Loucy (cell line): ENCODE results near the gene MMP2.

Experiments used
- CTCF ChIP-seq: fragments of 200-600 bp; sonication (generic); conservative IDR thresholded peaks from 2 replicates; pipeline ENCODE4 v1.5.1; 2014; ENCODE audit warnings: mild to moderate bottlenecking, antibody characterized with exemption, low read length
- EZH2phosphoT487 ChIP-seq: fragments of 200-600 bp; IDR thresholded peaks from 2 replicates; pipeline ENCODE4 v1.6.1; 2018; ENCODE audit warnings: antibody characterized with exemption, mild to moderate bottlenecking, moderate library complexity, borderline replicate concordance

- TF ChIP-seq CTCF (no peak), EZH2phosphoT487 (no peak)
These were observed 40.7 kb upstream of the MMP2 start for GRCh38 chr16:55438281-55438680.
